ENCODE data around the gene NFIC.

DNA sequence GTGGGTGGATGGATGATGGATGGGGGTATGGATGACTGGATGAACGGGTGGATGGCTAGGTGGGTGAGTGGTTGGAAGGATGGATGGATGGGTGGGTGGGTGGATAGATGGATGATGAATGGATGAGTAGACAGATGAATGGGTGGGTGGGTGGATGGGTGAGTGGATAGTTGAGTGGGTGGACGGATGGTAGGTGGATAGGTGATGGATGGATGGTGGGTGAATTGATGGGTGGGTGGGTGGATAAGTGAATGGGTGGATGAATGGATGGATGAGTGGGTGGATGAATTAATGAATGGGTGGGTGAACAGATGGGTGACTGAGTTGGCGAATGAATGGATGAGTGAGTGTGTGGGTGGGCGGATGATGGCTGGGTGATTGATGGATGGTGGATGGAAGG, 109.1 kb downstream of the NFIC start:
- TF ChIP-seq POLR2AphosphoS5 (IDR thresholded peaks at IDR 0.05; ENCODE audit: low read depth, low read length), result no peak
- TF ChIP-seq POLR2A (IDR thresholded peaks at IDR 0.05; ENCODE audit: low read depth, low read length), result no peak
- no peak for TF ChIP-seq TAF1 (IDR thresholded peaks at IDR 0.05; ENCODE audit: low read depth, low read length)
- TF ChIP-seq PAX5 (IDR thresholded peaks at IDR 0.05; ENCODE audit: insufficient read depth, low read length, severe bottlenecking), result no peak
- no peak for TF ChIP-seq POU2F2 (IDR thresholded peaks at IDR 0.05; ENCODE audit: low read depth, low read length)
- no peak for TF ChIP-seq SPI1 (IDR thresholded peaks at IDR 0.05; ENCODE audit: low read depth, low read length)

Measured in GM12891 (cell line).